GM20431 (cell line): ENCODE data around the gene CDC14A.

ENCODE experiments used
- in situ Hi-C: fragments of 300-500 bp; cut with MseI, MboI; formaldehyde crosslinking; loops from one replicate; pipeline ENCODE4 v1.15.0; 2020; ENCODE audit warnings: low sequenced_read_pairs; ENCODE audit not compliant: unreplicated experiment

The CDC14A gene

GRCh38 chr1:100517515-100517914 lies 165.2 kb downstream of the CDC14A start:
- in situ Hi-C loops, result no loop called here

- in situ Hi-C loops, result no loop called here
Observed at GRCh38 chr1:100518023-100518422, 165.7 kb downstream of the CDC14A start.

- in situ Hi-C loops, result no loop called here
Observed at GRCh38 chr1:100523038-100523652, 170.8 kb downstream of the CDC14A start.

- in situ Hi-C loops, result no loop called here
Observed at GRCh38 chr1:100524355-100524754, 172.0 kb downstream of the CDC14A start.

GRCh38 chr1:100526894-100527293 lies 174.6 kb downstream of the CDC14A start:
- in situ Hi-C loops, result no loop called here

GRCh38 chr1:100528871-100529270 lies 176.6 kb downstream of the CDC14A start:
- in situ Hi-C loops, result no loop called here

GRCh38 chr1:100530141-100530540 lies 177.8 kb downstream of the CDC14A start:
- in situ Hi-C loops, result no loop called here

GRCh38 chr1:100530880-100531487 lies 178.7 kb downstream of the CDC14A start:
- in situ Hi-C loops, result no loop called here

- in situ Hi-C loops, result no loop called here
Observed at GRCh38 chr1:100532645-100533044, 180.3 kb downstream of the CDC14A start.

- in situ Hi-C loops, result no loop called here
Observed at GRCh38 chr1:100535264-100535663, 183.0 kb downstream of the CDC14A start.

GRCh38 chr1:100536031-100536430 lies 183.7 kb downstream of the CDC14A start:
- in situ Hi-C loops, result no loop called here

GRCh38 chr1:100538913-100539835 lies 186.9 kb downstream of the CDC14A start:
- in situ Hi-C loops, result no loop called here

GRCh38 chr1:100539836-100540536 lies 187.7 kb downstream of the CDC14A start:
- in situ Hi-C loops, result no loop called here

- in situ Hi-C loops, result no loop called here
Observed at GRCh38 chr1:100542285-100542684, 190.0 kb downstream of the CDC14A start.

GRCh38 chr1:100543640-100544039 lies 191.3 kb downstream of the CDC14A start:
- in situ Hi-C loops, result no loop called here

- in situ Hi-C loops, result no loop called here
Observed at GRCh38 chr1:100544791-100545190, 192.5 kb downstream of the CDC14A start.

- in situ Hi-C loops, result no loop called here
Observed at GRCh38 chr1:100545855-100546254, 193.5 kb downstream of the CDC14A start.

- in situ Hi-C loops, result no loop called here
Observed at GRCh38 chr1:100552031-100552430, 199.7 kb downstream of the CDC14A start.

GRCh38 chr1:100552922-100553321 lies 200.6 kb downstream of the CDC14A start:
- in situ Hi-C loops, result no loop called here

GRCh38 chr1:100556181-100556580 lies 203.9 kb downstream of the CDC14A start:
- in situ Hi-C loops, result no loop called here
